Activated CD4-positive, alpha-beta T cell treated with anti-CD3 and anti-CD28 coated beads, Interleukin-2, amount 10 ng/mL, durations not matched to agents 7 days and 5 days (primary cell): ENCODE measurements around the gene ZBTB38. TPM values are rescaled to one million over a fixed set of nuclear protein-coding genes. Genes with fewer than 3 reads are reported as not detected.

Source experiments
- CTCF ChIA-PET: fragments of 350-600 bp; sonication (Branson Sonifier 250); formaldehyde crosslinking; loops from one replicate; lab custom pipeline; 2021; ENCODE audit warnings: antibody characterized with exemption; lab: Charles Lee
- POLR2A ChIA-PET: fragments of 350-600 bp; sonication (Branson Sonifier 250); formaldehyde crosslinking; loops from one replicate; lab custom pipeline; 2021; ENCODE audit warnings: antibody characterized with exemption; lab: Charles Lee
- DNase-seq: peaks from one replicate; pipeline ENCODE4 v3.0.0-alpha.2; 2020
- H3K27ac Mint-ChIP-seq: one replicate; pipeline ENCODE4 v1.8.0; 2021; ENCODE audit warnings: mild to moderate bottlenecking, moderate library complexity, mixed read lengths
- H3K27me3 Mint-ChIP-seq: one replicate; pipeline ENCODE4 v1.8.0; 2021; ENCODE audit warnings: mixed read lengths
- H3K36me3 Mint-ChIP-seq: one replicate; pipeline ENCODE4 v1.8.0; 2021; ENCODE audit warnings: low read depth, mixed read lengths
- H3K4me1 Mint-ChIP-seq: one replicate; pipeline ENCODE4 v1.8.0; 2021; ENCODE audit warnings: mixed read lengths
- H3K4me3 Mint-ChIP-seq: one replicate; pipeline ENCODE4 v1.8.0; 2021; ENCODE audit warnings: mild to moderate bottlenecking, moderate library complexity, mixed read lengths
- H3K9me3 Mint-ChIP-seq: one replicate; pipeline ENCODE4 v1.8.0; 2021; ENCODE audit warnings: mixed read lengths
- total RNA-seq, 2 experiments: library from RNA; stranded (reverse); gene quantifications; one replicate each; pipeline ENCODE4 v1.2.3, GENCODE V29; 2021

The ZBTB38 gene
- total RNA-seq, 2 experiments from 2014 or later, result 20.0 to 26.1 TPM

DNA sequence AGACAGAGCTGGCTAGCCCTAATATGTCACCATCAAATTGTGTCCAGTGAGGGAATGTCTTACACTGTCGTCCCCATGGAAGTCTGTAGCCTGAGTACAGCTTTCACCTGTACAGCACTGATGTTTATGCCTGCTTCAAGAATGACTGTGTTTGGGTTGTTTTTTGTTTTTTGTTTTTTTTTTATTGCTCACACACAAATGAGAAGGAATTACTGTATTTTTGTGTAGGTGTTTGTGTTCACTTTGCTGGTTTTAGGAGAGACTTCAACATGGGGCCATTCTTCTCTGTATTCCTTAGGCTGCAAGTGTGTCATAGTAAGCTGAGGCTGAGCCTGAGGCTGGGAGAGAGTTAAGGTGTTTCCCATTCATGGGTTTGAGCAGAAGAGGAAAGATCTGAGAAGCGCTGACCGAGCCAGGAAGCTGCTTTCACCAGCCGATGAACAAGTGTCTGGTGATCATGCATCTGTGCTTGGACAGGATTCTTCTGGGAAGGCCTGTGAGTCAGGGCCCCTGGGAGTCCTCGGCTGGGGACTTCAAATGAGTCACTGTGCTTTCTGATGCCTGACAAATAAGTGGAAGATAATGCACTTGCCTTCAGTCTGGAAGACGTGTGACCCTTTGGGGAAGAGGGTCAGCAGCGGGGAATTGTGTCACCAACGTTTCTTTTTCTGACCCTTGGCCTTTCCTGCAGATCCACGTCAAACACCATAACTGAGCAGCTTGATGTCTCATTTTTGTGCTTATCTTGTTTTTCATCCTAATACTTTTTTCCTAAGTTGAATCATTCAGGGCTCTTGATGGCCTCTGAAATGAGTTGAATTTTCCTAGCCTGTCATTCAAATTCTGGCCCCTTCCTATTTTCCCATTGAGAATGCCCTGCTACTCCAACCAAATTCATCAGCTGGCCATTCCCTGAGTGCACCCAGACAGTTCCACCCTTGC is 36.7 kb upstream of the ZBTB38 start:
- no peaks in the 10 kb centered on the region for H3K9me3 Mint-ChIP-seq
- H3K27me3 Mint-ChIP-seq, result no peaks in the 10 kb centered on the region
- H3K4me1 Mint-ChIP-seq, result no peaks in the 10 kb centered on the region
- no peak overlapping the region for H3K27ac Mint-ChIP-seq
- H3K4me3 Mint-ChIP-seq, result no peak overlapping the region
- CTCF ChIA-PET, result interaction anchor here (1.0 to 1.6 kb wide), 4 partner anchors 8 to 111 kb away, joined by 5 to 9 read pairs (median 7); no protein-coding TSS in a partner anchor
- H3K36me3 Mint-ChIP-seq, result no peaks in the 10 kb centered on the region
- POLR2A ChIA-PET, result interaction anchor here (0.6 kb wide), 1 partner anchor 107 kb away, joined by 4 read pairs; no protein-coding TSS in a partner anchor
- DNase-seq, result no peak

DNA sequence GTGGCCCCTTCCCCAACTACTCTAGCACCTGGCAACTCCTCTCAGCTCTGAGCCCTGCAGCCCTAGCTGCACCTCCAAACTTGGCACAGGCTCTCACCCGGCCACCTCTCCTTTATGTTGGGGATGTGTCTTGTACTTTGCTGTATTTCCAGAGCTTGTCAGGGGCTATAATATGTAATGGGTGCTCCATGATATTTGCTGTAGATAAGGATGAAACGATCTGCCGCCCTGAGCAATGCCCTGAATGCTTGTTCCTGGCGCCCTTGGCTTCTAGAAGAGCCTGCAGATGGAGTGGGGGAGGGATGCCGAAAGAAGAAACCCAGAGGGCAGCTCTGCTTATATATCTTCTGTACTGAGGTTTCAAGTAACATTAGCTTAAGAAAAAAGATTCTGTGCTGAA is 35.9 kb upstream of the ZBTB38 start:
- POLR2A ChIA-PET, result interaction anchor here (0.6 kb wide), 1 partner anchor 106 kb away, joined by 4 read pairs; no protein-coding TSS in a partner anchor
- DNase-seq, result no peak
- H3K4me1 Mint-ChIP-seq, result no peaks in the 10 kb centered on the region
- no peaks in the 10 kb centered on the region for H3K36me3 Mint-ChIP-seq
- H3K27me3 Mint-ChIP-seq, result no peaks in the 10 kb centered on the region
- no peak overlapping the region for H3K27ac Mint-ChIP-seq
- H3K4me3 Mint-ChIP-seq, result no peak overlapping the region
- no peaks in the 10 kb centered on the region for H3K9me3 Mint-ChIP-seq
- CTCF ChIA-PET, result interaction anchor here (1.5 to 1.6 kb wide), 3 partner anchors 9 to 110 kb away, joined by 7 to 9 read pairs (median 7); no protein-coding TSS in a partner anchor

DNA sequence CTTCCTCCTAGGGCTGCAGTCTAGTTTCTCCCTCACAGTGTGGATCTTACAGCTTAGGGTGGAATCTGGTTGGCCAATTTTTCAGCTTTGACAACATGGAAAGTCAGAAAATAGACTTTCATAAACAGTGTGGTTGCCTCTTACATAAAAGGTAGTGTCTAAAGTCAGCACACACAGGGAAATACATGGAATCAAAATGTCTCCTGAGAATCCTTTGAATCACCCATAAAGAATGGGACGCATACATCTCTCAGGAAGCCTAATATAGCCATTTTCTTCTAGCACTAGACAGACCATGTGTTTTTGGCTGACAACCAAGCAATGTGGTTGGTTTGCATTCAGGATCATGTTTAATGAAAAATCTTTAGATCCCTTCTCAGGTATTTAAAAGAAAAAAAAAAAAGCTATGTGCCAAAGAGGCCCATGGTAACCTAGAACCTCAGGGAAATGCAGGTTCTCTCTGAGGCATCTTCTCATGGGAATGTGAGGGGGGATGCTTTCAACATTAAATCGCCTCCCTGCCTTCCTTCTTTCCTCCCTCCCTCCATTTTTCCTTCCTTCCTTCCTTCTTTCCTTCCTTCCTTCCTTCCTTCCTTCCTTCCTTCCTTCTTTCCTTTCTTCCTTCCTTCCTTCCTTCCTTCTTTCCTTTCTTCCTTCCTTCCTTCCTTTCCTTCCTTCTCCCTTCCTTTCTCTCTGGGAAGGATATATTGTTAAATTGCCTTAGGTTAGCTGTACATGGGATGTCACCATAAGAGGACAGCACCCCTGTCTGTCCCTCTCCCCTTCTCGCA is 34.3 kb upstream of the ZBTB38 start:
- POLR2A ChIA-PET, result no interaction called here
- H3K27me3 Mint-ChIP-seq, result no peaks in the 10 kb centered on the region
- H3K27ac Mint-ChIP-seq, result no peak overlapping the region
- CTCF ChIA-PET, result interaction anchor here (0.8 to 1.7 kb wide), 5 partner anchors 11 to 125 kb away, joined by 3 to 6 read pairs (median 3); no protein-coding TSS in a partner anchor
- no peak overlapping the region for H3K4me3 Mint-ChIP-seq
- no peaks in the 10 kb centered on the region for H3K36me3 Mint-ChIP-seq
- no peaks in the 10 kb centered on the region for H3K4me1 Mint-ChIP-seq
- no peak for DNase-seq
- H3K9me3 Mint-ChIP-seq, result no peaks in the 10 kb centered on the region

DNA sequence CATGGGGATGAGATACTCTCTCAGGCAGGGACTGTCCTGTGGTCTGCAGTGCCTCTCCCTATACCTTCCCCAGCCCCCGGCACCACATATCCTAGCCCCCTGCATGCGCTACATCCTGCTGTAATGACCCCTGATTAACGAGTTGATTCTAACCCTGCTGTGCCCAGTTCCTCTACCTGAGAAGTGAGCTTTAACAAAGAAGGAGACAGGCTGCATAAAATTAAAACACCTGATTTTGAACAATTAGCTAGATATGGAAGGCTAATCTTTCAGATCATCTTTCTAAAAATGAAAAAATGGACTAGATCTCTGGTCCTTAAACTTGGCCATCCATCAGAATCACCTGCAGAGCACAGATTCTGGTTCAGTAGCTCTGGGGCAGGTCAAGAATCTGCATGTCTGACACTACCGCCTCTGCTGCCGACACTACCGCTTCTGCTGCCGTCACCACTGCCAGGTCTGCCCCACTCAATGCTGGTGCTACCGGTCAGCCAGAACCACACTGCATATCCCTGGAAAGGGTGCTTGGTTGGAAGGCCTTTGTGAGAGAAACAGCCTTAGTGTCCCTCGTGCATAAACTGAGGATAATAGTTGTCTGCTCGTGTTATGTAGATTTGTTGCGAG is 33.6 kb upstream of the ZBTB38 start:
- CTCF ChIA-PET, result interaction anchor here (0.6 to 1.7 kb wide), 6 partner anchors 10 to 125 kb away, joined by 3 to 6 read pairs (median 3); no protein-coding TSS in a partner anchor
- POLR2A ChIA-PET, result no interaction called here

DNA sequence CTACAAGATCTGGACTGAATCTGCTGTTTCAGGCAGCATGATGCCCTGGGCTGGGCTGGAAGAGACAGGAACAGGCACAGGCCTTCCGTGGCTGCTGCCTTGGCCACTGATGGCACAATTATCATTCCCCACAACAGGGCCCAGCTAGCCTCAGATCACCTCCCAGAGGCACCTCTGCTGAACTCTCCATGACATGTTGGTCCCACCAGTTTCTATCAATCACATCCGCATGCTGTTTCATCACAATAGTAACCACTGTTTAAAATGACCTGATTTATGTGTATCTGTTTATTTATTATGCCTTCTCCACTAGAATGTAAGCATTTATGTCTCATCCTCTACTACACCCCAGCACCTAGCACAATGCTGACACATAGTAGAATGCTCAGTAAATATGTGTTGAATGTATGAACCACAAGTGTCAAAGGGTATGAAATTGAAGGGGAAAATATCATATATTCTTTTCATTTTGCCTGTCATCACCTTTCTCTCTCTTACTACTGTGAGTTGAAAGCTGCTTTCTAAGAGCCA is 32.7 kb upstream of the ZBTB38 start:
- CTCF ChIA-PET, result interaction anchor here (0.8 kb wide), 1 partner anchor 113 kb away, joined by 3 read pairs; no protein-coding TSS in a partner anchor
- POLR2A ChIA-PET, result no interaction called here
- Mint-ChIP-seq H3K4me1 (no peaks in the 10 kb centered on the region), H3K27me3 (no peaks in the 10 kb centered on the region), H3K4me3 (no peak overlapping the region), H3K27ac (no peak overlapping the region), H3K9me3 (no peaks in the 10 kb centered on the region), H3K36me3 (no peaks in the 10 kb centered on the region)
- DNase-seq, result no peak

More for the DNA sequence above, 33.6 kb upstream of the ZBTB38 start:
- Mint-ChIP-seq H3K4me3 (no peak overlapping the region), H3K9me3 (no peaks in the 10 kb centered on the region), H3K27ac (no peak overlapping the region), H3K27me3 (no peaks in the 10 kb centered on the region), H3K4me1 (no peaks in the 10 kb centered on the region), H3K36me3 (no peaks in the 10 kb centered on the region)
- no peak for DNase-seq

DNA sequence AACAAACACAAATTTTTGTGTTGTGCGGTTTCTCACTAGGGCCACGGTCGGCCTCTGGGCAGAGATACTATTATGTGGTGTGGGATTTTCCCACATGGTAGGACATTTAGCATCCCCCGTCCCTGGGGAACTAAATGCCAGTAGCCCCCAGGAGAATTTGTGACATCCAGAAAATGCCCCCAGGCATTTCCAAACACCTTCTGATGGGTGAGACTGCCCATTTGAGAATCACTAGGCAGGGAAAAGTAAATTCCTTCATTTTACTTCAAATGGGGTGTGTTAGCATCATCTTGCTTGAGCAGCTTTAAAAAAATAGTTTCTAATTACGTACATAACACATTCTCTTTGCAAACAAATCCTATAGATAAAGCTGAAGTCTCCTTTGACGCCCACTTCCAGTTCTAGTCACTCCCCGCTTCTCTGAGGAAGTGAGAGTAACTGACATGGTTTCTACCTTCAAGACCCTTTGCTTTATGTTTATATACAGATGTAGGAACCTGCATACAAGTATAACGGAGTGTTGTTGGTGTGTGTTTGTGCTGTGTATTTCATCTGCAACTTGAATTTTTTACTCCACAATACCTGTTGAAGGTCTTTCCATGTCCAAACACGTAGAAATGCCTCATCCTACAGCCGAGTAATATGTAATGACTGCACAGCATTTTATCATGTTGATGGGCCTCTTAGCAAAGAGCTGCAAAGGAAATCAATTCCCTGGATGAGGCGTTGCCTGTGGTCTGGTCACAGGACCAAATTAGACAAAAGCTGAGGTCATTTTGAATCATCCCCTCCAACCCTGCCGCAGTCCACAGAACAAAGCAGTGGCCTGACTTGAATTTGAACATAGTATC is 31.4 kb upstream of the ZBTB38 start:
- peaks cover 2% of the 10 kb centered on the region for H3K27me3 Mint-ChIP-seq
- H3K36me3 Mint-ChIP-seq, result no peaks in the 10 kb centered on the region
- POLR2A ChIA-PET, result interaction anchor here (0.5 kb wide), 1 partner anchor 250 kb away, joined by 3 read pairs; no protein-coding TSS in a partner anchor

DNA sequence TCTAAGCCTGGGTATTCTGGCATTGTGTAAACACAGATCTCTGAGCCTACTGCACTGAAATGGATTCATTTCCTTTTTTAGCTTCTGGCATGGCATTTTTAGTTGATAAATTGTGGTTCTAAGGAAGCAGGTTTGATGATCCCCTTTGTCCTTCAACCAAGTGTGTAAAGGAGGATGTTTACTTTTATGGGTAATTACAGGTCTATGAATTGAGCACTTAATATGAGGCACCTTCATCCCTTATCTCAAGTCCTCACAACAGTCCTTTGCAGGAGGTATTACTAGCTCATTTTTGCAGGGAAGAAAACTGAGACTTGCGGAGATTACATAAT is 30.8 kb upstream of the ZBTB38 start:
- H3K9me3 Mint-ChIP-seq, result no peaks in the 10 kb centered on the region
- H3K4me3 Mint-ChIP-seq, result no peak overlapping the region
- H3K36me3 Mint-ChIP-seq, result no peaks in the 10 kb centered on the region
- no peak for DNase-seq
- ChIA-PET POLR2A (interaction anchor here (0.5 kb wide), 1 partner anchor 249 kb away, joined by 3 read pairs; no protein-coding TSS in a partner anchor), CTCF (interaction anchor here (1.4 kb wide), 1 partner anchor 9 kb away, joined by 3 read pairs; no protein-coding TSS in a partner anchor)
- no peaks in the 10 kb centered on the region for H3K4me1 Mint-ChIP-seq
- H3K27ac Mint-ChIP-seq, result no peak overlapping the region
- H3K27me3 Mint-ChIP-seq, result peaks cover 2% of the 10 kb centered on the region

More for the DNA sequence above, 31.4 kb upstream of the ZBTB38 start:
- H3K4me3 Mint-ChIP-seq, result no peak overlapping the region
- H3K4me1 Mint-ChIP-seq, result no peaks in the 10 kb centered on the region
- CTCF ChIA-PET, result interaction anchor here (1.4 kb wide), 1 partner anchor 9 kb away, joined by 3 read pairs; no protein-coding TSS in a partner anchor
- H3K27ac Mint-ChIP-seq, result no peak overlapping the region
- DNase-seq, result no peak
- H3K9me3 Mint-ChIP-seq, result no peaks in the 10 kb centered on the region

DNA sequence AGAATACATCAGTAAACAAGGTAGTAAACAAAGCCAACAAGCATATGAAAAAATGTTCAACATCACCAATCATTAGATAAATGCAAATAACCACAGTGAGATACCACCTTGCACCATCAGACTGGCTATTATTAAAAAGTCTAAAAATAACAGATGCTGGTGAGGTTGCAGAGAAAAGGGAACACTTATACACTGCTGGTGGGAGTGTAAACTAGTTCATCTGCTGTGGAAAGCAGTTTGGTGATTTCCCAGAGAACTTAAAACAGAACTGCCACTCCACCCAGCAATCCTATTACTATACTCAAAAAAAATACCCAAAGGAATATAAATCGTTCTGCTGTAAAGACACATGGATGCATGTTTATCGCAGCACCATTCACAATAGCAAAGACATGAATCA is 30.3 kb upstream of the ZBTB38 start:
- Mint-ChIP-seq H3K9me3 (no peaks in the 10 kb centered on the region), H3K27me3 (peaks cover 2% of the 10 kb centered on the region), H3K36me3 (no peaks in the 10 kb centered on the region), H3K27ac (no peak overlapping the region), H3K4me3 (no peak overlapping the region), H3K4me1 (no peaks in the 10 kb centered on the region)
- POLR2A ChIA-PET, result no interaction called here
- no peak for DNase-seq
- CTCF ChIA-PET, result interaction anchor here (1.0 to 1.4 kb wide), 2 partner anchors 8 to 104 kb away, joined by 3 to 5 read pairs; no protein-coding TSS in a partner anchor

DNA sequence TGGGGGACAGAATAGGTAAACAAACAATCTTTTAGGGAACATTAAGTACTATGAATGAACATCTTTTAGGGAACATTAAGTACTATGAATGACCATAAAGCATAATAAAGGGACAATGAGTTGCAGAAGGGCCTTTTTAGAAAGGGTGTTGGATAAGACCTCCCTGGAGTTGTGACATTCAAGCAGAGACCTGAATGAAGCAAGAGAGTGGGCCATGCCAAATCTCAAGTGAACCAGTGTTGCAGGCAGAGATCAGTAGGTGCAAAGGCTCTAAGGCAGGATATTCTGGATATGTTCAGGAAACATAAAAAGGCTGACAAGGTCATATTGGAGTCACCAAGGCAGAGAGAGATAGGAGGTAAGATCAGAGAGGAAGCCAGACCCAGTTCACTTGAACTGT is 29.4 kb upstream of the ZBTB38 start:
- DNase-seq, result no peak
- Mint-ChIP-seq H3K27ac (no peak overlapping the region), H3K27me3 (peaks cover 2% of the 10 kb centered on the region), H3K4me1 (no peaks in the 10 kb centered on the region), H3K36me3 (no peaks in the 10 kb centered on the region), H3K9me3 (no peaks in the 10 kb centered on the region), H3K4me3 (no peak overlapping the region)
- ChIA-PET CTCF (interaction anchor here (1.0 kb wide), 1 partner anchor 103 kb away, joined by 5 read pairs; no protein-coding TSS in a partner anchor), POLR2A (no interaction called here)

DNA sequence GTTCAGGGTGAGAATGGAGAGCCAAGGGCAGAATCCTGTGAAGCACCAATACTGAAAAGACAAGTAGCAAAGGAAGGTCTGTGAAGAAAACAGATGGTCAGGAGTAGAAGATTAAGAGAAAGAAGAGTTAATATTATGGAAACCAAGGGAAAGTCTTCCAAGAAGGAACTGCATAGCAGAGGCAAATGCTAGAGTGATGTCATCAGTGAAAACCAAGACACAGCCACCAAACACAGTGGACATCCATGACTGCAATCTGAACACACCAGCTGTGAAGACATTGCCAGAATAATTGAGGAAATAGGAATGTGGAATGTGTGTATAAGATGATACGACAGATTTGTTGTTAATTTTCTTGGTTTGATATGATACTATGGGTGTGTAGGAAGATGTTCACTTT is 26.8 kb upstream of the ZBTB38 start:
- DNase-seq, result no peak
- CTCF ChIA-PET, result interaction anchor here (1.1 kb wide), 1 partner anchor 29 kb away, joined by 4 read pairs; no protein-coding TSS in a partner anchor
- Mint-ChIP-seq H3K36me3 (no peaks in the 10 kb centered on the region), H3K27me3 (peaks cover 2% of the 10 kb centered on the region), H3K9me3 (no peaks in the 10 kb centered on the region), H3K4me1 (no peaks in the 10 kb centered on the region), H3K27ac (no peak overlapping the region), H3K4me3 (no peak overlapping the region)
- POLR2A ChIA-PET, result no interaction called here

DNA sequence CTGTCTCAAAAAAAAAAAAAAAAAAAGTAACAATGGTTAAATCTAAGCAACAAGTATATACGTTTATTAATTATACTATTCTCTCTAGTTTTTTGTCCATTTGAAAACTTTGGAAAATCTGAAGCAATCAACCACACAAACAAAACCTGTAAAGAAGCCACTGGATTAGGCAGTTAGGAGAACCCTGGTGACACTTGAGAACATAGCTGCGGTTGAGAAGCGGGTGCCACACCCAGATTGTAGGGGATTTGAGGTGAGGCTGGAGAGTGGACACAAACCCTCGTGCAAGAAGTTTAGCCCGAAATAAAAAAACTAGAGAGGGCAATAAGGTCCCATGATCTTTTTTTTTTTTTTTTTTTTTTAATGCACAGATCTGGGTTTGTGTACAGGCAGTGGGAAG is 25.9 kb upstream of the ZBTB38 start:
- no peak overlapping the region for H3K4me3 Mint-ChIP-seq
- no peaks in the 10 kb centered on the region for H3K36me3 Mint-ChIP-seq
- no peaks in the 10 kb centered on the region for H3K9me3 Mint-ChIP-seq
- H3K27ac Mint-ChIP-seq, result no peak overlapping the region
- peaks cover 2% of the 10 kb centered on the region for H3K27me3 Mint-ChIP-seq
- H3K4me1 Mint-ChIP-seq, result no peaks in the 10 kb centered on the region
- ChIA-PET CTCF (interaction anchor here (1.0 to 1.1 kb wide), 2 partner anchors 28 to 31 kb away, joined by 3 to 4 read pairs; no protein-coding TSS in a partner anchor), POLR2A (no interaction called here)
- DNase-seq, result no peak
